WTC11 (cell line): ENCODE data around the gene LCT.

Experiments used
- ETV6 ChIP-seq: sonication (generic); formaldehyde crosslinking; IDR thresholded peaks from 2 replicates; pipeline ENCODE4 v1.8.1; 2022; ENCODE audit warnings: mild to moderate bottlenecking, missing genetic modification reagents
- FOXK1 ChIP-seq: sonication (generic); formaldehyde crosslinking; IDR thresholded peaks from 2 replicates; pipeline ENCODE4 v1.8.0; 2022; ENCODE audit warnings: mild to moderate bottlenecking, moderate library complexity, missing genetic modification reagents
- MAX ChIP-seq: sonication (generic); formaldehyde crosslinking; IDR thresholded peaks from 2 replicates; pipeline ENCODE4 v1.8.0; 2022; ENCODE audit warnings: mild to moderate bottlenecking, missing genetic modification reagents
- MXD4 ChIP-seq: fragments of 250-450 bp; sonication (Bioruptor Pico); IDR thresholded peaks from 2 replicates; pipeline ENCODE4 v1.8.0; 2021; ENCODE audit warnings: mild to moderate bottlenecking, moderate library complexity, borderline replicate concordance
- MYBL2 ChIP-seq: sonication (generic); formaldehyde crosslinking; IDR thresholded peaks from 2 replicates; pipeline ENCODE4 v1.8.1; 2023; ENCODE audit warnings: mild to moderate bottlenecking, moderate library complexity, missing genetic modification reagents
- NFYB ChIP-seq: sonication (generic); formaldehyde crosslinking; conservative IDR thresholded peaks from 2 replicates; pipeline ENCODE4 v1.8.0; 2022; ENCODE audit warnings: low read depth, missing genetic modification reagents
- NR3C1 ChIP-seq: sonication (generic); formaldehyde crosslinking; conservative IDR thresholded peaks from 2 replicates; pipeline ENCODE4 v1.8.1; 2023; ENCODE audit warnings: low read depth, mild to moderate bottlenecking, missing genetic modification reagents
- SMAD3 ChIP-seq: sonication (generic); formaldehyde crosslinking; IDR thresholded peaks from 2 replicates; pipeline ENCODE4 v1.8.0; 2022; ENCODE audit warnings: missing genetic modification reagents, mild to moderate bottlenecking, borderline replicate concordance
- TCF7 ChIP-seq: sonication (generic); formaldehyde crosslinking; IDR thresholded peaks from 2 replicates; pipeline ENCODE4 v1.8.0; 2022; ENCODE audit warnings: mild to moderate bottlenecking, low read depth, missing genetic modification reagents, moderate library complexity
- TP53 ChIP-seq: sonication (generic); formaldehyde crosslinking; IDR thresholded peaks from 2 replicates; pipeline ENCODE4 v1.8.1; 2023; ENCODE audit warnings: mild to moderate bottlenecking, missing genetic modification reagents
- ZNF232 ChIP-seq: sonication (generic); formaldehyde crosslinking; IDR thresholded peaks from 2 replicates; pipeline ENCODE4 v1.8.0; 2022; ENCODE audit warnings: mild to moderate bottlenecking, missing genetic modification reagents
- TF ChIP-seq, protein P1 (sequence below): fragments of 200-600 bp; IDR thresholded peaks from 2 replicates; pipeline ENCODE4 v1.8.0; 2022; ENCODE audit warnings: antibody characterized with exemption
- TF ChIP-seq, protein P2 (sequence below): sonication (generic); formaldehyde crosslinking; IDR thresholded peaks from 2 replicates; pipeline ENCODE4 v1.8.0; 2022; ENCODE audit warnings: mild to moderate bottlenecking, missing genetic modification reagents

- TF ChIP-seq TCF7: no peak
- TF ChIP-seq ZNF232: no peak
- TF ChIP-seq MYBL2 (CRISPR knock-in tag): no peak
- TF ChIP-seq MAX (CRISPR knock-in tag): no peak
- TF ChIP-seq FOXK1 (CRISPR knock-in tag): no peak
- TF ChIP-seq, protein P1, sequence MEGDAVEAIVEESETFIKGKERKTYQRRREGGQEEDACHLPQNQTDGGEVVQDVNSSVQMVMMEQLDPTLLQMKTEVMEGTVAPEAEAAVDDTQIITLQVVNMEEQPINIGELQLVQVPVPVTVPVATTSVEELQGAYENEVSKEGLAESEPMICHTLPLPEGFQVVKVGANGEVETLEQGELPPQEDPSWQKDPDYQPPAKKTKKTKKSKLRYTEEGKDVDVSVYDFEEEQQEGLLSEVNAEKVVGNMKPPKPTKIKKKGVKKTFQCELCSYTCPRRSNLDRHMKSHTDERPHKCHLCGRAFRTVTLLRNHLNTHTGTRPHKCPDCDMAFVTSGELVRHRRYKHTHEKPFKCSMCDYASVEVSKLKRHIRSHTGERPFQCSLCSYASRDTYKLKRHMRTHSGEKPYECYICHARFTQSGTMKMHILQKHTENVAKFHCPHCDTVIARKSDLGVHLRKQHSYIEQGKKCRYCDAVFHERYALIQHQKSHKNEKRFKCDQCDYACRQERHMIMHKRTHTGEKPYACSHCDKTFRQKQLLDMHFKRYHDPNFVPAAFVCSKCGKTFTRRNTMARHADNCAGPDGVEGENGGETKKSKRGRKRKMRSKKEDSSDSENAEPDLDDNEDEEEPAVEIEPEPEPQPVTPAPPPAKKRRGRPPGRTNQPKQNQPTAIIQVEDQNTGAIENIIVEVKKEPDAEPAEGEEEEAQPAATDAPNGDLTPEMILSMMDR: no peak
- TF ChIP-seq MXD4 (CRISPR knock-in tag): no peak
- TF ChIP-seq NFYB: no peak
- no peak for TF ChIP-seq NR3C1
- TF ChIP-seq, protein P2, sequence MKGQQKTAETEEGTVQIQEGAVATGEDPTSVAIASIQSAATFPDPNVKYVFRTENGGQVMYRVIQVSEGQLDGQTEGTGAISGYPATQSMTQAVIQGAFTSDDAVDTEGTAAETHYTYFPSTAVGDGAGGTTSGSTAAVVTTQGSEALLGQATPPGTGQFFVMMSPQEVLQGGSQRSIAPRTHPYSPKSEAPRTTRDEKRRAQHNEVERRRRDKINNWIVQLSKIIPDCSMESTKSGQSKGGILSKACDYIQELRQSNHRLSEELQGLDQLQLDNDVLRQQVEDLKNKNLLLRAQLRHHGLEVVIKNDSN (CRISPR knock-in tag): no peak
- TF ChIP-seq TP53 (CRISPR knock-in tag): no peak
- TF ChIP-seq SMAD3 (CRISPR knock-in tag): no peak
- TF ChIP-seq ETV6 (CRISPR knock-in tag): no peak
These were observed 44.4 kb downstream of the LCT start for GRCh38 chr2:135792401-135793150.
